HCT116 (cell line): ENCODE results near the gene SFXN5.

Experiments used
- CBX3 ChIP-seq: IDR thresholded peaks from 2 replicates; pipeline ENCODE4 v1.6.1; 2012; ENCODE audit warnings: low read depth
- RAD21 ChIP-seq: IDR thresholded peaks from 2 replicates; pipeline ENCODE4 v1.6.1; 2012; ENCODE audit warnings: low read depth, mild to moderate bottlenecking
- TF ChIP-seq, protein P1 (sequence below): IDR thresholded peaks from 2 replicates; pipeline ENCODE4 v1.6.1; 2012; ENCODE audit warnings: low read depth
- TF ChIP-seq, protein P2 (sequence below), 3 experiments: fragments of 200-600 bp in 1 of 3; sonication (generic) in 1 of 3; IDR thresholded peaks in 2 of 3; conservative IDR thresholded peaks in 1 of 3; 2 replicates each; pipeline ENCODE4 v1.5.1; 2012 to 2017; ENCODE audit warnings: low read depth in 2 of 3, low read length in 2 of 3, antibody characterized with exemption in 1 of 3, borderline replicate concordance in 1 of 3, control low read depth in 1 of 3, mild to moderate bottlenecking in 1 of 3, mixed read lengths in 1 of 3, mixed run types in 1 of 3, moderate library complexity in 1 of 3; ENCODE audit not compliant: insufficient read depth in 1 of 3

DNA sequence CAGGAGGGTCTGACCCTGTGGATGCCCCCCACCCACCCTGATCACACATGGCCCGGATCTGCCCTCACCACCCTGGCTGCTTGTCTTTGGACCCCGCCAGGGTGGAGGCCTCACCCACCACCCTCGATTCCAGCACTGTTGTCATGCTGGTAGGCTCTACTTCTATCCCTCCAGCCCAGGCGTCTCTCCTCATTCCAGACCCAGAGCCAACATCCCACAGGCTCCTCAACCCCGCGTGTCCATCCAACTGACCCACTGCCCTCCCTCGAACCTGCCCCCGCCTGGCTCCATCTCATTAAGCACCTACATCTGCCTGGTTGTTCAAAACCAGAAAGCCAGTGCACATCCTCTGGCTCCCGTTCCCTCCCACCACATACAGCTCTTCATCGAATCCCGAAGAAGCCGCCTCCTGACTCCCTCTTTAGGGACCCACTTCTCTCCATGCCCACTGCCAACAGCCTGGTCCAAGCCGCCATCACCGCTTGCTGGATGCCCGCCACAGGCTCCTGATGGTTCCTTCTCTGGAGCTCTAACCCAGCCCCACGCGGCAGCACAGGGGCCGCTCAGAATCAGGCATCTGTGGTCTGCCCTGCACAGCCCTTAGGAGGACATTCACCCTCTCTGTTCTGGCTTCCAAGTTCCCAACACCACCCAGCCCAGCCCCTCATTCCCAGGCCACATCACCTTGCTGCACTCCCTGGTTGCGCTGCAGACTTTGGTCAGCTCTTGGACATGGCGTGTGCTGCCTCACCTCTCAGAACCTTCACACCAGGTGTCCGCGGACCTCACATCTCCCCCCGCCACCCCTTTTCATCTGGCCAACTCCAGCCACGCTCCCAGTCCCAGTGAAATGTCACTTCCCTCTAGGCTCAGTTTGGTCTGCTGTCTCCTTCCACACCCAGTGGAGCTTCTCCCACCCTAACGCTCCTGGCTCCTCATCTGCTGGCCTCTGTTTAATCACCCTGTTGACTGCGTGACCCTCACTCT is 111.2 kb downstream of the SFXN5 start:
- TF ChIP-seq RAD21 (no peak), CBX3 (no peak)
- TF ChIP-seq, protein P1, sequence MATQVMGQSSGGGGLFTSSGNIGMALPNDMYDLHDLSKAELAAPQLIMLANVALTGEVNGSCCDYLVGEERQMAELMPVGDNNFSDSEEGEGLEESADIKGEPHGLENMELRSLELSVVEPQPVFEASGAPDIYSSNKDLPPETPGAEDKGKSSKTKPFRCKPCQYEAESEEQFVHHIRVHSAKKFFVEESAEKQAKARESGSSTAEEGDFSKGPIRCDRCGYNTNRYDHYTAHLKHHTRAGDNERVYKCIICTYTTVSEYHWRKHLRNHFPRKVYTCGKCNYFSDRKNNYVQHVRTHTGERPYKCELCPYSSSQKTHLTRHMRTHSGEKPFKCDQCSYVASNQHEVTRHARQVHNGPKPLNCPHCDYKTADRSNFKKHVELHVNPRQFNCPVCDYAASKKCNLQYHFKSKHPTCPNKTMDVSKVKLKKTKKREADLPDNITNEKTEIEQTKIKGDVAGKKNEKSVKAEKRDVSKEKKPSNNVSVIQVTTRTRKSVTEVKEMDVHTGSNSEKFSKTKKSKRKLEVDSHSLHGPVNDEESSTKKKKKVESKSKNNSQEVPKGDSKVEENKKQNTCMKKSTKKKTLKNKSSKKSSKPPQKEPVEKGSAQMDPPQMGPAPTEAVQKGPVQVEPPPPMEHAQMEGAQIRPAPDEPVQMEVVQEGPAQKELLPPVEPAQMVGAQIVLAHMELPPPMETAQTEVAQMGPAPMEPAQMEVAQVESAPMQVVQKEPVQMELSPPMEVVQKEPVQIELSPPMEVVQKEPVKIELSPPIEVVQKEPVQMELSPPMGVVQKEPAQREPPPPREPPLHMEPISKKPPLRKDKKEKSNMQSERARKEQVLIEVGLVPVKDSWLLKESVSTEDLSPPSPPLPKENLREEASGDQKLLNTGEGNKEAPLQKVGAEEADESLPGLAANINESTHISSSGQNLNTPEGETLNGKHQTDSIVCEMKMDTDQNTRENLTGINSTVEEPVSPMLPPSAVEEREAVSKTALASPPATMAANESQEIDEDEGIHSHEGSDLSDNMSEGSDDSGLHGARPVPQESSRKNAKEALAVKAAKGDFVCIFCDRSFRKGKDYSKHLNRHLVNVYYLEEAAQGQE, result no peak
- TF ChIP-seq, protein P2, sequence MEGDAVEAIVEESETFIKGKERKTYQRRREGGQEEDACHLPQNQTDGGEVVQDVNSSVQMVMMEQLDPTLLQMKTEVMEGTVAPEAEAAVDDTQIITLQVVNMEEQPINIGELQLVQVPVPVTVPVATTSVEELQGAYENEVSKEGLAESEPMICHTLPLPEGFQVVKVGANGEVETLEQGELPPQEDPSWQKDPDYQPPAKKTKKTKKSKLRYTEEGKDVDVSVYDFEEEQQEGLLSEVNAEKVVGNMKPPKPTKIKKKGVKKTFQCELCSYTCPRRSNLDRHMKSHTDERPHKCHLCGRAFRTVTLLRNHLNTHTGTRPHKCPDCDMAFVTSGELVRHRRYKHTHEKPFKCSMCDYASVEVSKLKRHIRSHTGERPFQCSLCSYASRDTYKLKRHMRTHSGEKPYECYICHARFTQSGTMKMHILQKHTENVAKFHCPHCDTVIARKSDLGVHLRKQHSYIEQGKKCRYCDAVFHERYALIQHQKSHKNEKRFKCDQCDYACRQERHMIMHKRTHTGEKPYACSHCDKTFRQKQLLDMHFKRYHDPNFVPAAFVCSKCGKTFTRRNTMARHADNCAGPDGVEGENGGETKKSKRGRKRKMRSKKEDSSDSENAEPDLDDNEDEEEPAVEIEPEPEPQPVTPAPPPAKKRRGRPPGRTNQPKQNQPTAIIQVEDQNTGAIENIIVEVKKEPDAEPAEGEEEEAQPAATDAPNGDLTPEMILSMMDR (IDR thresholded peaks at IDR 0.05 in 2 of 3, conservative IDR thresholded peaks at IDR 0.05 in 1 of 3; ENCODE audit: borderline replicate concordance in 1 of 3, insufficient read depth in 1 of 3, low read depth in 2 of 3, low read length in 2 of 3), result no peak
